Upper lobe of left lung (tissue), 4 donors: Measurements from ENCODE around the gene OR52B6.

Source experiments
- POLR2A ChIP-seq, 4 donors: fragments of 450-650 bp; IDR thresholded peaks; one replicate each; pipeline ENCODE4 v1.5.1; 2016 to 2017; ENCODE audit warnings: antibody characterized with exemption in 4 of 4, mild to moderate bottlenecking in 2 of 4
- POLR2AphosphoS5 ChIP-seq, 2 donors: sonication (generic); formaldehyde crosslinking; IDR thresholded peaks; one replicate each; pipeline ENCODE4 v1.5.1; 2017; ENCODE audit warnings: antibody characterized with exemption in 2 of 2

DNA sequence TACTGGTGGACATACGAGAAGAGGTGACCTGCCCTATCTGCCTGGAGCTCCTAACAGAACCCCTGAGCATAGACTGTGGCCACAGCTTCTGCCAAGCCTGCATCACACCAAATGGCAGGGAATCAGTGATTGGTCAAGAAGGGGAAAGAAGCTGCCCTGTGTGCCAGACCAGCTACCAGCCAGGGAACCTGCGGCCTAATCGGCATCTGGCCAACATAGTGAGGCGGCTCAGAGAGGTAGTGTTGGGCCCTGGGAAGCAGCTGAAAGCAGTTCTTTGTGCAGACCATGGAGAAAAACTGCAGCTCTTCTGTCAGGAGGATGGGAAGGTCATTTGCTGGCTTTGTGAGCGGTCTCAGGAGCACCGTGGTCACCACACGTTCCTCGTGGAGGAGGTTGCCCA, 22.6 kb downstream of the OR52B6 start:
- TF ChIP-seq POLR2A (IDR thresholded peaks at IDR 0.05), result no peak
- no peak for TF ChIP-seq POLR2AphosphoS5 (IDR thresholded peaks at IDR 0.05)
